PC-9 (cell line): ENCODE data around the gene NEU4. TPM values are rescaled to one million over a fixed set of nuclear protein-coding genes. Genes with fewer than 3 reads are reported as not detected.

ENCODE experiments used
- BruUV-seq: library from RNA; stranded (reverse); fragments of 400-500 nt; replicated peaks from 2 replicates; lab custom pipeline; 2021; lab: Mats Ljungman, UMichigan
- CTCF ChIA-PET: fragments of 300-600 bp; sonication (Branson Sonifier 250); formaldehyde crosslinking; loops from one replicate; lab custom pipeline; 2022; ENCODE audit warnings: antibody characterized with exemption; lab: Charles Lee
- POLR2A ChIA-PET: fragments of 300-600 bp; sonication (Branson Sonifier 250); formaldehyde crosslinking; loops from one replicate; lab custom pipeline; 2022; ENCODE audit warnings: antibody characterized with exemption; ENCODE audit not compliant: unreplicated experiment; lab: Charles Lee
- DNase-seq, 2 experiments: peaks; one replicate each; pipeline versions ENCODE4 v3.0.0 to v3.0.0-alpha.2; 2015 to 2022; ENCODE audit warnings: mixed read lengths in 1 of 2
- H2AFZ ChIP-seq: fragments of 200-600 bp; sonication (generic); 2 replicates; pipeline ENCODE4 v1.8.1; 2017; ENCODE audit warnings: antibody characterized with exemption
- H3F3A ChIP-seq: fragments of 200-600 bp; sonication (generic); 2 replicates; pipeline ENCODE4 v1.8.1; 2017; ENCODE audit warnings: antibody characterized with exemption, mild to moderate bottlenecking, low read depth; ENCODE audit not compliant: insufficient read depth
- H3K27ac ChIP-seq: fragments of 200-600 bp; sonication (generic); 2 replicates; pipeline ENCODE4 v1.6.1; 2016; ENCODE audit warnings: mixed run types
- H3K27me3 ChIP-seq: fragments of 200-600 bp; sonication (generic); 2 replicates; pipeline ENCODE4 v1.6.1; 2016; ENCODE audit warnings: low read depth, mixed run types; ENCODE audit not compliant: insufficient read depth
- H3K36me3 ChIP-seq: fragments of 200-600 bp; sonication (generic); 2 replicates; pipeline ENCODE4 v1.6.1; 2016; ENCODE audit warnings: low read depth, mixed run types
- H3K4me1 ChIP-seq: fragments of 200-600 bp; sonication (generic); replicated peaks from 2 replicates; pipeline ENCODE4 v1.6.1; 2016; ENCODE audit warnings: mixed run types; ENCODE audit not compliant: insufficient read depth
- H3K4me2 ChIP-seq: fragments of 200-600 bp; sonication (generic); 2 replicates; pipeline ENCODE4 v1.6.1; 2017; ENCODE audit warnings: mixed run types
- H3K4me3 ChIP-seq: fragments of 200-600 bp; sonication (generic); 2 replicates; pipeline ENCODE4 v1.6.1; 2016; ENCODE audit warnings: mixed run types
- H3K79me2 ChIP-seq: fragments of 200-600 bp; sonication (generic); 2 replicates; pipeline ENCODE4 v1.6.1; 2017; ENCODE audit warnings: low read depth, mixed run types
- H3K9me2 ChIP-seq: fragments of 200-600 bp; sonication (generic); 2 replicates; pipeline ENCODE4 v1.8.1; 2017; ENCODE audit warnings: mild to moderate bottlenecking; ENCODE audit not compliant: insufficient read depth
- H3K9me3 ChIP-seq: fragments of 200-600 bp; sonication (generic); 2 replicates; pipeline ENCODE4 v1.8.1; 2016; ENCODE audit warnings: low read depth; ENCODE audit not compliant: insufficient read depth
- H4K20me1 ChIP-seq: fragments of 200-600 bp; sonication (generic); 2 replicates; pipeline ENCODE4 v1.8.1; 2017; ENCODE audit not compliant: insufficient read depth
- CTCF ChIP-seq: fragments of 200-600 bp; sonication (generic); conservative IDR thresholded peaks from 2 replicates; pipeline ENCODE4 v1.6.1; 2017; ENCODE audit warnings: mixed run types, antibody characterized with exemption, mild to moderate bottlenecking, moderate library complexity
- EZH2 ChIP-seq: fragments of 200-600 bp; sonication (generic); IDR thresholded peaks from 2 replicates; pipeline ENCODE4 v1.8.0; 2017; ENCODE audit warnings: antibody characterized with exemption, low read depth
- intact Hi-C: fragments of 100-400 bp; cut with micrococcal nuclease; formaldehyde crosslinking; loops from one replicate; pipeline ENCODE4 v1.10.0; 2022; ENCODE audit not compliant: unreplicated experiment
- total RNA-seq: library from RNA; stranded (reverse); gene quantifications from 2 replicates; pipeline ENCODE4 v1.2.3, GENCODE V29; 2021

The NEU4 gene
- total RNA-seq, 1 experiment from 2014 or later = 0.92 TPM

- Histone ChIP-seq H3K27ac (no peak overlapping the region), H4K20me1 (no peaks in the 10 kb centered on the region), H3K4me3 (no peak overlapping the region), H3K27me3 (peaks cover 59% of the 10 kb centered on the region), H3K4me2 (no peak overlapping the region), H3K4me1 (no peaks in the 10 kb centered on the region), H2AFZ (no peak overlapping the region), H3F3A (no peaks in the 10 kb centered on the region; the same call in 1 of the 2 replicates), H3K9me2 (no peaks in the 10 kb centered on the region), H3K9me3 (no peaks in the 10 kb centered on the region), H3K36me3 (no peaks in the 10 kb centered on the region), H3K79me2 (no peaks in the 10 kb centered on the region)
- TF ChIP-seq EZH2 (no peak), CTCF (no peak)
- intact Hi-C loops = no loop called here
- DNase-seq = no peak
- POLR2A ChIA-PET = no interaction called here
- CTCF ChIA-PET = no interaction called here
- no TSS peak for BruUV-seq
These were observed 33.7 kb downstream of the NEU4 start for GRCh38 chr2:241842620-241843211.

GRCh38 chr2:241843321-241844065 is 34.5 kb downstream of the NEU4 start:
- POLR2A ChIA-PET = interaction anchor here (0.6 to 0.7 kb wide), 2 partner anchors 63 to 653 kb away, joined by 11 to 19 read pairs; no protein-coding TSS in a partner anchor
- TF ChIP-seq CTCF (no peak), EZH2 (no peak)
- no TSS peak for BruUV-seq
- H3K27me3 ChIP-seq = peaks cover 51% of the 10 kb centered on the region
- no peaks in the 10 kb centered on the region for H3K79me2 ChIP-seq
- intact Hi-C loops = loop anchor here (2.0 kb wide), 1 partner anchor 69 kb away; no protein-coding TSS in a partner anchor
- H3K36me3 ChIP-seq = no peaks in the 10 kb centered on the region
- H3K9me3 ChIP-seq = no peaks in the 10 kb centered on the region
- H4K20me1 ChIP-seq = no peaks in the 10 kb centered on the region
- DNase-seq = no peak
- no peak overlapping the region for H3K4me3 ChIP-seq
- H3F3A ChIP-seq = no peaks in the 10 kb centered on the region; the same call in 1 of the 2 replicates
- no peak overlapping the region for H3K4me2 ChIP-seq
- no peak overlapping the region for H3K27ac ChIP-seq
- CTCF ChIA-PET = no interaction called here
- no peak overlapping the region for H2AFZ ChIP-seq
- no peaks in the 10 kb centered on the region for H3K9me2 ChIP-seq
- no peaks in the 10 kb centered on the region for H3K4me1 ChIP-seq

GRCh38 chr2:241844066-241844728 is 35.2 kb downstream of the NEU4 start:
- Histone ChIP-seq H3K4me2 (peak overlapping the region; percentile 36; the same call in 1 of the 2 replicates), H3K79me2 (no peaks in the 10 kb centered on the region), H3K27me3 (peaks cover 49% of the 10 kb centered on the region), H3K36me3 (no peaks in the 10 kb centered on the region), H3K9me2 (no peaks in the 10 kb centered on the region), H4K20me1 (no peaks in the 10 kb centered on the region), H3F3A (no peaks in the 10 kb centered on the region; the same call in 1 of the 2 replicates), H3K27ac (no peak overlapping the region), H3K4me1 (no peaks in the 10 kb centered on the region), H3K9me3 (no peaks in the 10 kb centered on the region), H2AFZ (no peak overlapping the region), H3K4me3 (no peak overlapping the region)
- intact Hi-C loops = loop anchor here (2.0 kb wide), 1 partner anchor 69 kb away; no protein-coding TSS in a partner anchor
- peak in 1 of 2 experiments; percentile 84 for DNase-seq
- CTCF ChIA-PET = no interaction called here
- no TSS peak for BruUV-seq
- TF ChIP-seq CTCF (no peak), EZH2 (peak; percentile 96)
- POLR2A ChIA-PET = interaction anchor here (0.6 to 0.7 kb wide), 2 partner anchors 63 to 653 kb away, joined by 11 to 19 read pairs; no protein-coding TSS in a partner anchor
